ENCODE measurements around the gene SPHK1.

Gene SPHK1

DNA sequence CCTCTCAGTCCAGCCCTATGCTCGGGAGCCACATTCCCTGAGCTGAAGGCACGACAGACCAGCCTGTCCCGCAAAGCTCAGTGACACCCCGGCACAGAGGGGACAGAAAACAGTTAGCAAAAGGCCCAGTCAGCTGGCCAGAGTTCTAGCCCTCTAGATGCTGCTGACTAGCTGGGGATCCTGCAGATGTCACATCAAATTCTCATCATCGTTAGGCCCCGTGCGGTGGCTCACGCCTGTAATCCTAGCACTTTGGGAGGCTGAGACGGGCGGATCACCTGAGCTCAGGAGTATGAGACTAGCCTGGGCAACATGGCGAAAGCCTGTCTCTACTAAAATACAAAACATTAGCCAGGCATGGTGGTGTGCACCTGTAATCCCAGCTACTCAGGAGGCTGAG is 51.3 kb downstream of the SPHK1 start:
- no peak for DNase-seq
